ENCODE results near the gene CP.

DNA sequence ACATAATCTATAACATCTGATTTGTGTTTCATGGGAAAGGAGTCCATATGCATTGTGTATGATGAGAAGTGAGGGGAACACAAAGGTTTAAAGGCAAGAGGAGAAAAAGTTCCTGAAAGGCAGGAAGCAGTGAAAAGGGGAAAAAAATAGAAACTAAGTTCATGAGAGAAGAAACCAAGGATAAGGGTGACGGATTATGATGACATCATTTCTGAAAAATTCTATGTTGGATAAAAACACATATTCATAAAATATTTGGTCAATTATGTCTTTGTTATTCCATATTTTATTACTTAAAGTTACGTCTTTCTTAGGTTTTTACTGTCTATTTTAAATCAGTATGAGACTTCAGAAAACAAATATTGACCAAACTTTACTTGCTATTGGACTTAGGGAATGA lies 48.6 kb upstream of the CP start:
- TF ChIP-seq, protein P1, sequence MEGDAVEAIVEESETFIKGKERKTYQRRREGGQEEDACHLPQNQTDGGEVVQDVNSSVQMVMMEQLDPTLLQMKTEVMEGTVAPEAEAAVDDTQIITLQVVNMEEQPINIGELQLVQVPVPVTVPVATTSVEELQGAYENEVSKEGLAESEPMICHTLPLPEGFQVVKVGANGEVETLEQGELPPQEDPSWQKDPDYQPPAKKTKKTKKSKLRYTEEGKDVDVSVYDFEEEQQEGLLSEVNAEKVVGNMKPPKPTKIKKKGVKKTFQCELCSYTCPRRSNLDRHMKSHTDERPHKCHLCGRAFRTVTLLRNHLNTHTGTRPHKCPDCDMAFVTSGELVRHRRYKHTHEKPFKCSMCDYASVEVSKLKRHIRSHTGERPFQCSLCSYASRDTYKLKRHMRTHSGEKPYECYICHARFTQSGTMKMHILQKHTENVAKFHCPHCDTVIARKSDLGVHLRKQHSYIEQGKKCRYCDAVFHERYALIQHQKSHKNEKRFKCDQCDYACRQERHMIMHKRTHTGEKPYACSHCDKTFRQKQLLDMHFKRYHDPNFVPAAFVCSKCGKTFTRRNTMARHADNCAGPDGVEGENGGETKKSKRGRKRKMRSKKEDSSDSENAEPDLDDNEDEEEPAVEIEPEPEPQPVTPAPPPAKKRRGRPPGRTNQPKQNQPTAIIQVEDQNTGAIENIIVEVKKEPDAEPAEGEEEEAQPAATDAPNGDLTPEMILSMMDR (IDR thresholded peaks at IDR 0.05; ENCODE audit: low read depth, low read length, missing input control) = no peak
- TF ChIP-seq YY1 (IDR thresholded peaks at IDR 0.05) (no peak), REST (IDR thresholded peaks at IDR 0.05) (no peak), TAF1 (conservative IDR thresholded peaks at IDR 0.05) (no peak), EGR1 (IDR thresholded peaks at IDR 0.05; ENCODE audit: low read depth in 2 of 2) (no peak), SP1 (IDR thresholded peaks at IDR 0.05) (no peak), RXRA (IDR thresholded peaks at IDR 0.05) (no peak), ZBTB33 (IDR thresholded peaks at IDR 0.05) (no peak), RAD21 (IDR thresholded peaks at IDR 0.05) (no peak), JUND (IDR thresholded peaks at IDR 0.05) (no peak), GABPA (IDR thresholded peaks at IDR 0.05 in 1 of 2, conservative IDR thresholded peaks at IDR 0.05 in 1 of 2) (no peak)
- TF ChIP-seq, protein P2, sequence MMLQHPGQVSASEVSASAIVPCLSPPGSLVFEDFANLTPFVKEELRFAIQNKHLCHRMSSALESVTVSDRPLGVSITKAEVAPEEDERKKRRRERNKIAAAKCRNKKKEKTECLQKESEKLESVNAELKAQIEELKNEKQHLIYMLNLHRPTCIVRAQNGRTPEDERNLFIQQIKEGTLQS (IDR thresholded peaks at IDR 0.05) = no peak

All from liver (tissue), 3 donors.